NCI-H2227 treated with DMSO at 0.1 percent for 48 hours (cell line): ENCODE data around the gene DDX10.
"Not testable (repeated sequence)": the region's sequence is repeated elsewhere in the genome, so short reads cannot be mapped to it uniquely, and the experiment has no call there.

ENCODE experiments used
- DNase-seq: peaks from one replicate; lab custom pipeline; 2025; lab: John Stamatoyannopoulos, UW

DDX10 gene

GRCh38 chr11:108715239-108715638 is 50.4 kb downstream of the DDX10 start:
- no peak for DNase-seq

DNA sequence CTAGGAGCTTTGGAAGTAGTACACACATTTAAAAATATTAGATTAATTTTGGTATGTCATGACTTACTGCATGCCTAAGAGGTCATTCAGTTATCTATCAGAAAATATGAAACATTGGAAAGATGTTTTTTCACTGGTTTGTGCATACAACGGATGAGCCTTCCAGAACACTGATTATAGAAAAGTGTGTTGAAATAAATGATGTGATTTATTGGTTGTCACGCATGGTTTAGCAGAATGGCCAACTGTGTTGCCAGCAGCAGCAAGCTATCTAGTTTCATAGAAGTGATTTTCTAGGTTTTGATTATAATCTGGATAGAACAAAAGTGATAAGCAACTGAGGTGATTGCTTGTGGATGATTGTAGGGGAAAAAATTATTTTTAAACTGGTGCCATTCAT is 53.6 kb downstream of the DDX10 start:
- no peak for DNase-seq

- DNase-seq, result no peak
Measured at GRCh38 chr11:108724974-108725689, 60.3 kb downstream of the DDX10 start.

- DNase-seq, result no peak
Measured at GRCh38 chr11:108726077-108726800, 61.4 kb downstream of the DDX10 start.

DNA sequence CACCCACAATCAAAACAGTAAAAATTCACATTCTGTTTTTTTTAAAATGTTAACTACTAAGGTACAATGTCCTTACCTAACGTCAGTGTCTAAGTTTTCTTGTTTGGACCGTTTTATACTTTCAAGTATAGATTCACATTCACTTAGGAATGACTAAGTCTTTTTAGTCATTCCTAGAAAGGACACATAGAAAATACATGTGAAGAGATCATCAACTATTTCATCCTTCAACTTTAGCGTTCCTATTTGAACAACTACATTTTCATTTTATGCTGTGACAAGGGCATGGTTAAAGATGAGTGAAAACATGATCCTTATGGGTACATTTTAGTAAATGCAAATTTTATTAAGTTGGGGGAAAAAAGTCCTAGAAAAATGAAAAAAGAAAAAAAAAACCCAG is 62.8 kb downstream of the DDX10 start:
- no peak for DNase-seq

DNA sequence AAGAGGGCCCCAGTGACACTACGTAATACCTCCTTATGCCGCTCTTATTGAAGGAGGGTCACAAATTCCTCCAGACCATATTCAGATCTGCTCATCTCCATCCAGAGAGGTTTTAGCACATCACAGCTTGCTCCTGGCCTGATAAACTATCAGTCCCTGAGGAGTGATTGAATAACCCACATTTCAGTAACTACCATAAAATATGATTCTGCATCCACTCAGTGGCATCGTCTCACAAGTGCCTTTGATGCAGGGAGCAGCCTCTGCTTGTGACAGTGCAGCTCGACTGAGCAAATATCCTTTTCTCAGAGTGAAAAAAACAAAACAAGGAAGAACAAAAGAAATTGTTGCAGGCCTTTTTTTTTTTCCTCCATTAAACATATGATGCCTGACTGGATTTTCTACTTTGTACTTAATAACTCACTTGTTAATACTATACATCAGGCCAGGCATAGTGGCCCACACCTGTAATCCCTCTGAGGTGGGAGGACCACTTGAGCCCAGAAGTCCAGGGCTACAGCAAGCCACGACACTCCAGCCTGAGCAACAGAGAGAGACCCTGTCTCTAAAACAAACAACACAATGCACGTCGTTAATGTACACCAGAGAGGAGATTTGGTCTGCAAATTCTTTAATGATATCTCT is 64.5 kb downstream of the DDX10 start:
- no peak for DNase-seq

DNA sequence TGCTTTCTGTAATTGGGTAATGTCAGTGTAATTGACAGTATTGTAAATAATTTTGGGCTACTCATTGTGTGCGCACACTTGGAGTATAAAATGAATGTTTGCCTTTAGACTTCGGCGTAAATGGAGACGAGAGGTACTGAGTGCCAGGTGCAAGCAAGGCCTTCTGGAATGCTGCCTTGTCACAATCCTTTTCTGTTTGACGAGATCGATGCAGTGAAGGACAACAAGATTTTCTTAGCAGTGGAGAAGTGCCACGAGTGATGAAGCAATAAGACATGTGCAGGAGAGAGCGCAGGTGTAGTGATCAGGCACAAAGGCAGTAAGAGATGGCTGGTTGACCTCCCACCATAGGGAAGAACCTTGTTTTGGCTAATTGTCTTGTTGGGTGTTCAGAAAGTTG is 67.5 kb downstream of the DDX10 start:
- peak; percentile 15 for DNase-seq

GRCh38 chr11:108733479-108734116 is 68.7 kb downstream of the DDX10 start:
- no peak for DNase-seq

GRCh38 chr11:108734283-108734682 is 69.4 kb downstream of the DDX10 start:
- DNase-seq, result no peak

DNA sequence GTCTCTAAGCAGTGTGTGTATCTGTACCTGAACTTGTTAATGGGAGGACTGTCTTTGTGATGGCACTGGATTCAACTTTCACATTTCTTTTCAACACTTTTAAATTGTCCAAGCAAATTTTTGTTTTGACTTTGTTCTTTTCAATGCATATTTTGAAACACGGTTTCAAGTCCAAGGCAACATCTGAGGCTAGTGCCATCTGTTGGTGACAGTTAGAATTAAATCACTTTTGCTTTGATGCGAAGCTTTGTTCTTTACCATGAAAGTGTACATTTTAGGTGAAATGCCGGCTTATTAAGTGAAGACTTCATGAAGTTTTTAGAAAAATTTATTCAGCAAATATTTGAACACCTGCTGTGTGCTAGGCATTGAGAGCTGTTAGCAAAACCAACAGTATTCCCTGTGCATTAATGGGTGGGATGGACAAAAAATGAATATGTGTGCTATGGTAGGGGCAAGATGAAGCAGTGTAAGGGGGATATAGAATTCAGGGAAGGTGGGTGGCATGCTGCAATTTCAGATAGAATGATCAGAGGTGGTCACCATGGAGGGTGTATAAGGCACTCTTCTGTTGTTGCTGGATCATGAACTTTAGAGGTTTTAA is 70.2 kb downstream of the DDX10 start:
- DNase-seq, result no peak

DNA sequence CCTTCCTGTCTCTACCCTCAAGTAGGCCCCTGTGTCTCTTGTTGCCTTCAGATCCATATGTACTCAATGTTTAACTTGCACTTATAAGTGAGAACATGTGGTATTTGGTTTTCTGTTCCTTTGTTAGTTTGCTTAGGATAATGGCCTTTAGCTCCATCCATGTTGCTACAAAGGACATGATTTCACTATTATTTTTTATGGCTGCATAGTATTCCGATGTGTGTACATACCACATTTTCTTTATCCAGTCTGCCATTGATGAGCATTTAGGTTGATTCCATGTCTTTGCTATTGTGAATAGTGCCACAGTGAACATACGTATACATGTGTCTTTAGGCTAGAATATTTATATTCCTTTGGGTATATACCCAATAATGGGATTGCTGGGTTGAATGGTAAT is 75.3 kb downstream of the DDX10 start:
- not testable (repeated sequence) for DNase-seq

GRCh38 chr11:108743851-108744250 is 79.0 kb downstream of the DDX10 start:
- no peak for DNase-seq

DNA sequence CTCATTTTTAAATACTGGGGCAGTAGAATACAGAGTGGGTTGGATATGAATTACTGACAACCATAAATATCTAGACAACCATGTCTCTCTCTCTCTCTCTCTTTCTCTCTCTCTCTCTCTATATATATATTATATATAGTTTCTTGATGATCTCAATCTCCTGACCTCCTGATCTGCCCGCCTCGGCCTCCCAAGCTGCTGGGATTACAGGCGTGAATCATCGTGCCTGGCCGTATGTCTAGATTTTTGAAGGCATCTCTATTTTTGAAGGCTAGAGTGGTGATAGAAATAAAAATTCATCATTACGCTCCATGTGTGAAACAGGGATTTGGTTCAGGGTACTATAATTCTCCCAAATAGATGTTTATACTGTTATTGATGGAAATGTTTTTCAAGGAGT is 84.1 kb downstream of the DDX10 start:
- no peak for DNase-seq

GRCh38 chr11:108751444-108751843 is 86.6 kb downstream of the DDX10 start:
- DNase-seq, result no peak

GRCh38 chr11:108752297-108752751 is 87.5 kb downstream of the DDX10 start:
- DNase-seq, result no peak

DNA sequence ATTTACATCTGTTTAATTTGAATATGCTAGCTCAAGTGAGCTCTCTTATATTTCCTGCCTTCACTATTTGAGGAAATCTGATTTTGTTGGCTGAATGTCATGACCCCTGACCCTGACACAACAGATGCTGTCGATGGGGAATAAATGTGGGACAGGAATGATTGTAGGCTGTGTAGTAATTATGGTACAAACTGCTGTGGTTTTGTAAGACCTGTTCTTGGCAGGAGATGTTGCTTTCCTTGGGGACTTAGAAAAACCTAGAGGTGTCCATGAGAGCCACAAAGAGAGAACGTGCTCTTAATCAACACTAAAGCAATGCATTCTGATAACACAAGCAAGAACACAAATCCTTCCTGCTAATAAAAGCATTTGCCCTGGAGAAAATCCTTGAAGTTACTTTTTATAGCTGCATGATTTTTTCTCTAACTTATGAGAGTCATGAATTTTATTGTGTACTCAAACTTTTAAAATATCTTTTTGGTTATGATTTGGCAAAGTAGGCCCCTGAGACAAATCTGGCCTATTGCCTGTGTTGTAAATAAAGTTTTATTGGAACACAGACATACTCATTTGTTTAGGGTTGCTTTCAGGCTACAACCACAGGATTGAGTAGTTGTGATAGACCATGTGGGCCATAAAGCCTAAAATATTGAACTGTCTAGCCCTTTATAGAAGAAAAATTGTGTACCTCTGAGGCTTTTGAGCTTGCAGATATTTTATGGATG is 90.2 kb downstream of the DDX10 start:
- DNase-seq, result no peak

DNA sequence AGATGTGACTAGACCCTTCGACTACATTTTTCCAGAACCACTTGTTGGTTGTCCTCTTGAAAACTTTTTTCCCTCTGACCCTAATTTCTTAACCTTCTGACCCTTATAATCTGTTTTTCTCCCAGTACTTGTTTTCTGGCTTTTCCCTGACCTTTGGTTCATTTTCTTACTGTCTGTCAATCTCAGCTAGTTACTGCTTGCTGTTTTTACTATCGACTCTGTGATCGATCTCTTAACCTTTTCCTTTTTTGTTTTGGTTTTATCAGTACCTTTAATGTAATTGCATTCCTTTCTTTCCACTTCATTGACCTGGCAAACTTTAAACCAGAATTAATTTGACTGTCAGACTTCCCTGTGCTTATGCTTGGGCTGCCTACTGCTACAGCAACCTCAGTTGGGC is 92.8 kb downstream of the DDX10 start:
- DNase-seq, result no peak

DNA sequence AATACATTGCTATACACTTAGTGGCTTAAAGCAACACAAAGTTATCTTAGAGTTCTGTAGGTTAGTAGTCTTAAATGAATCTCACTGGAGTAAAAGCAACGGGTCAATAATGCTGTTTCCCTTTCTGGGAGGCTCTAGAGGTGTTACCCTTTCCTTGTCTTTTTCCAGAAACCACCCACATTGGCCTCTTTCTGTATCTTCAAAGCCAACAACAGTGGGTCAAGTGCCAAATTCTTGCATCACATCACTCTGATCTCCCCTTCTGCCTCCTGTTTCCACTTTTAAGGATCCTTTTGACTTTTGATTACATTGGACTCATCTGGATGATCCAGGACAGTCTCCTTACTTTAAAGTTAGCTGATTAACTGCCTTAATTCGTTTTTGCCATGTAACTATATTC is 93.6 kb downstream of the DDX10 start:
- DNase-seq, result no peak

DNA sequence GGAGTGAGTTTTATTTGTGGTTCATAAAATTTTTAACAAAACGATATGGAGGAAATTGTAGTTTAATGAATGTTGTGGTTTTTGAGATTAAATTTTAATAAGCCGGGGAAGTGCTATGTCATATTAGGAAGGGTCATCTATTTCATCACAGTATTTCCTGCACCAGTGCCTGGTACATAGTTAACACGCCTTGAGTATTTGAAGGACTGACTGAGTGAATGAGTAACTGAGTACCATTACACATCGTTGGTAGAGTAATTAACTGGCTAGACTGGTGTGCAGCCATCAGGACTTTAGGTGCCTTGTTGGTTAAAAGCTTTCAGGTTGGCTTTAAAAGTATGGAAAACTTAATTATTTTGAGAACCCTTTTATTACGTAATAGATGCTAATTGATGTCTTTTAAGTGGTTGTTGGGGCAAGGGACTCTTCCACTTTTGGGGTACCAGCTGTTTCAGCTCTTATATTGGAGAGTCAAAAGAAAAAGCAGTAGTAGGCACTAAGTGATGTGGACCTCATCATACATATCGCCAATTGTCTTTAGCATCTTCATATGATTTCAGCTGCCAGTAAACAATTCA is 101.8 kb downstream of the DDX10 start:
- DNase-seq, result no peak

- DNase-seq, result no peak
Measured at GRCh38 chr11:108768370-108768769, 103.5 kb downstream of the DDX10 start.

GRCh38 chr11:108768964-108769363 is 104.1 kb downstream of the DDX10 start:
- DNase-seq, result no peak
